HG02852 (cell line): ENCODE results near the gene CHRM5.
"Not testable (repeated sequence)": the region's sequence is repeated elsewhere in the genome, so short reads cannot be mapped to it uniquely, and the experiment has no call there.

Experiments used
- ATAC-seq: cut with Tn5 transposase; IDR thresholded peaks from one replicate; pipeline ENCODE4 v1.9.1; 2021; ENCODE audit warnings: mild to moderate bottlenecking, moderate library complexity; ENCODE audit not compliant: unreplicated experiment

The CHRM5 gene

DNA sequence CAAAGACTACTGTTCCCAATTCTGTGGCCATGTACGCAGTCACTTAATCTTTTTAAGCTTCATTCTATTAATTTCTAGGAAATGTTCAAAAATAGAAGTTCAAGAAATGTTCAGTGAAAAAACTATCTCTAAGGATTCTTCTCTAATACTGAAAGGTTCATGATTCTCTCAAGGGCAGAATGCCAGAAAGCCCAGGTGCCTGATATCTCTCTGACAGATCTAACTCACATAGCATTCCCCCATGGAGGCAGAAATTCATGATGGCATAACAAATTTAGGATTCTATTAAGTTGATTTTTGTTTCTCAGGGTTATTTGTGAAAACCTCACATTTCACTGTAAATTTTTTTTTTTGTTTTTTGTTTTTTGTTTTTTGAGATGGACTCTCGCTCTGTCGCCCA is 17.5 kb downstream of the CHRM5 start:
- no peak for ATAC-seq

GRCh38 chr15:33987444-33987843 is 19.1 kb downstream of the CHRM5 start:
- ATAC-seq, result no peak

DNA sequence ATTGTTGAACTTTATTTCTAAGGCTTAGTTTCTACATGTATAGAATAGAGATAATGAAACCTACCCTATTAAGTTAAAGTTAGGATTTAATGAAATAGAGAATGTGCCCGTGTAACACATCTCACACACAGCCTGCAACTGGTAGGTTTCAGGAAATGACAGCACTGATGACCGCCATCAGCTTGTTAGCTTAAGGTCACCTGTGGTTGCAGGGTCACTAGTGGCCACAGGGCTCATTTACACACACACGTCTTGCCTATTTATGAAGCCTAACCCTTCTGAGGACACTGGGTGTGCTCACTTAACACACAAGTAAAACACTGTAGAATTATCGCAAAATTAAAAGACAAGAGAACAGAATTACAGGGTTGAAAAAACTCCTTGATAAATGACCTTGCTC is 20.1 kb downstream of the CHRM5 start:
- ATAC-seq, result no peak

GRCh38 chr15:33994005-33994615 is 25.8 kb downstream of the CHRM5 start:
- ATAC-seq, result no peak

DNA sequence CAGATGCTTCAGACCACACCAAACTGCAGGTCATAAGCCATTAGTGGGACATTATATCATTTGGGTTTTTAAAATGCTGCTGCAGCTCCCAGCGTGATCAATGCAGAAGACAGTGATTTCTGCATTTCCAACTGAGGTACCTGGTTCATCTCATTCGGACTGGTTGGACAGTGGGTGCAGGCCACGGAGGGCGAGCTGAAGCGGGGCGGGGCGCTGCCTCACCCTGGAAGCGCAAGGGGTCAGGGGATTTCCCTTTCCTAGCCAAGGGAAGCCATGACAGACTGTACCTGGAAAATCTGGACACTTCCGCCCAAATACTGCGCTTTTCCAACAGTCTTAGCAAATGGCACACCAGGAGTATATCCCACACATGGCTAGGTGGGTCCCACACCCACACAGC is 27.4 kb downstream of the CHRM5 start:
- not testable (repeated sequence) for ATAC-seq

DNA sequence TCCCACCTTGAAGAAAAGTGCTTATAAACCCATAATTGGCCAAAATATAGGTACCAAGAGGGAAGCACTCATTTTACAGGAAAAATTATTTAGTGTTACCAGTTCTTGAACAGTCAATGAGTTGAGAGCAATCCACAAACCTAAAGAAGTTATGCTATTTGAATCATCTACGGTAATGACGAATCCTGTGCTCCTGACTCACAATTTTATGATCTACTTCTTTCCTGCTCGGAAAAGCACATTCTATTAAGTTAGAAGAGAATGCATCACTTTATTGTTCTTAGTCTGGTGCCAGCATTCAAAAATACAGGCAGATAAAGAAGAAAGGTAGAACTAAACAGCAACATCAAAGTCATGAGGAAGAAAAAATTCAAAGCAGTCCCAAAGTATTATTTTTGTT is 33.2 kb downstream of the CHRM5 start:
- no peak for ATAC-seq

DNA sequence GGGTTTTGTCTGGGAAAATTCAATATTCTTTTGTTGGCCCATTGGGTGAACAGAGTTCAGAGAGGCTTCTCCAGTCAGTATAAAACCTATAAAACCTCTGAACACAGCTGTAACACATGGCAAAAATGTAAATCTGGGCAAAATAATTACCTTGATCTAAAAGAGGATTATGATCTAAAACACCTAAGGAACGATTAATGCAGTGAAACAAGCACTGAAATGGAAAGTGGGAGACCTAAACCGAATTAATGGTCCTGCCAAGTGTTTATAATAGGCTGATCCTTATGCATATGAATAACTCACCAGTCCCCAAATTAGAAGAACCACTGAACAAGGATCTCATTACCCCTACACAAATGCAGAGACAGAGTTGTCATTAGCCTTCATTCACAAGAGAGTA is 38.1 kb downstream of the CHRM5 start:
- no peak for ATAC-seq

DNA sequence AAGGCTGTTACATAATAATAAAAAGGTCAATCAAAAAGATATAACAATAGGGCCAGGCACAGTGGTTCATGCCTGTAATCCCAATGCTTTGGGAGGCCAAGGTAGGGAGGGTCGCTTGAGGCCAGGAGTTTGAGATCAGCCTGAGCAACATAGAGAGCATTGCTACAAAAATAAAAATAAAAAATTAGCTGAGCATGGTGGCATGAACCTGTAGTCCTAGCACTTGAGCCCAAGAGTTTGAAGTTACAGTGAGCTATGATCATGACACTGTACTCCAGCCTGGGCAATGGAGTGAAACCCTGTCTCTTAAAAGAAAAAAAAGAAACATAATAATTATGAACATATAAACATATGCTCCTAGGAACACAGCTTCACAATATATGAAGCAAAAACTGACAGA is 41.4 kb downstream of the CHRM5 start:
- no peak for ATAC-seq

DNA sequence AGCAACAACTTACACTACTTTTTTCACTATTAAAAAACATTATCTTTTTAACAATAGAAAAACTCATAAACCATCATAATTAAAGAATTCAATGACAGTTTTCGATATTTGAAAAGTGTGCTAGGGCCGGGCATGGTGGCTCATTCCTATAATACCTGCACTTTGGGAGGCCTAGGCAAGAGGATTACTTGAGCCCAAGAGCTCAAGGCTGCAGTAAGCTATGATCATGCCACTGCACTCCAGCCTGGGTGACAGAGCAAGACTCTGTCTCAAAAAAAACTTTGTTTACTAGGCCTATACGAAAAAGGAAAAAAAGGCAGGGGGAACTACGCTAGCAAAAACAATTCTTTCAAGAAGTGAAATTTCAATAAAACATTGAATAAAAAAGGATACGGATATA is 42.6 kb downstream of the CHRM5 start:
- no peak for ATAC-seq

GRCh38 chr15:34011481-34011880 is 43.2 kb downstream of the CHRM5 start:
- no peak for ATAC-seq

DNA sequence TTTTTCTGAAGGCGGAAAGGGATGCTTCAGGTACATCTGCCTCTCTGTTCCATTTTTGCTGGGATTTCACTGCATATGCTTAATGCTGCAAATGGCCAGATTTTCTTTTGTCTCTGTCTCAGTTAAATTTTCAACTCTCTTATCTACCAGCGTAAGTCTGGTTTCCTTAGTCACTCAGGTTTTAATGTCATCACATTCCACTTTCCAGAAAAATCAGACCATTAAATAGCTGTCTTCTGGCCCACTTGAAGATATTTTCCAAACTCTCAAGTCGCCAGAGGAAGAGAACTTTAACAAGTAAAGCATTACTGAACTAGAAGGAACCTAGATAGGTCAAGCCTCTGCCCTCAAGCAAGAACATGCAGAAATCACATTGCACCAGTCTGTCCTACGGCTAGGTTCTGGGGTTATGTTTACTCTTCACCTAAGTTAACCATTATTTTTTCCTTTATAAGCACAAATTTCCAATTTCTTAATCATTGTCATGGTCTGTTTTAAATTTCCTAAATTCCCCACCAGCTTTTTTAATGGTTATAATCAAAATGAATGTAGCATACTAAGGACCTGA is 44.2 kb downstream of the CHRM5 start:
- no peak for ATAC-seq

- no peak for ATAC-seq
Measured at GRCh38 chr15:34013746-34014145, 45.4 kb downstream of the CHRM5 start.

DNA sequence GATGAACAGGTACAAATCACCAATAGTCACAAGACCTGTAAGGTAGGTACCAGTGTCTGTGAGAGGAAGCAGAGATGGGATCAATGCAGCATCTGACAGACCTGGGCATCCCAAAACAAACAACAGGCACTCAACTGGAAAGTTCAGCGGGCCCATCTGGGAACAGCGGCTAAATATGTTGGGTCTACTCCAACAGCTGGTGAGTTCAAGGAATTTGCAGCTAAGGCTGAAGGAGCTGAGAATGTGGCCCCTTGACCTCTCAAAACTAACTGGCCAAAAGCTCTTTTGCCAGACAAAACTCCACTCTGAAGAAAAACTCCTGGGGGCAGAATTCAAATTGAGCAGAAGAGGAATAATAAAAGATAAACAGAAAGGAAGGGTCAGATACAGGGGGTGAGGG is 46.3 kb downstream of the CHRM5 start:
- no peak for ATAC-seq

GRCh38 chr15:34018021-34018645 is 49.8 kb downstream of the CHRM5 start:
- no peak for ATAC-seq

DNA sequence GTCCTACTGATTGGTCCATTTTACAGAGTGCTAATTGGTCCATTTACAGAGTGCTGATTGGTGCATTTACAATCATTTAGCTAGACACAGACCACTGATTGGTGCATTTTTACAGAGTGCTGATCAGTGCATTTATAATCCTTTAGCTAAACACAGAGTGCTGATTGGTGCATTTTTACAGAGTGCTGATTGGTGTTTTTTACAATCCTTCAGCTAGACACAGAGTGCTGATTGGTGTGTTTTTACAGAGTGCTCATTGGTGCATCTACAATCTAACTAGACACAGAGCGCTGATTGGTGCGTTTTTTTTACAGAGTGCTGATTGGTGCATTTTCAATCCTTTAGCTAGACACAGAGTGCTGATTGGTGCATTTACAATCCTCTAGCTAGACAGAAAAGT is 50.4 kb downstream of the CHRM5 start:
- ATAC-seq, result not testable (repeated sequence)

DNA sequence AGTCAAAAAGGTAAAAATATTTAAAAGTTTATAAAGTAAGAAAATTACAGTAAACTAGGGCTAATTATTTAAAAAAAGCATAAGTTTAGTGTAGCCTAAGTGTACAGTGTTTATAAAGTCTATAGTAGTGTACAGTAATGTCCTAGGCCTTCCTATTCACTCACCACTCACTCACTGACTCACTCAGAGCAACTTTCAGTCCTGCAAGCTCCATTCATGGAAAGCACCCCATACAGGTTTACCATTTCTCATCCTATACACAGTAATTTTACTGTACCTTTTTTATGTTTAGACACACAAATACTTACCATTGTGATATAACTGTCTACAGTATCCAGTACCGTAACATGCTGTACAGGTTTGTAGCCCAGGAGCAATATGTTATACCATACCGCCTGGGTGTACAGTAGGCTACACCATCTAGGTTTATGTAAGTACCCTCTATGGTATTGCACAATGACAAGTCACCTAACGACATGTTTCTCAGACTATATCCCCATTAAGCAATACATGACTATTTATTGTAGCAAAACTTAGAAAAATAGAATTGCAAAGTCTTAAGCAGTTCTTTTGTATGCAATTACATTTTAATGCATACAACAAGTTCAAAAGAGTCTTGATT is 51.2 kb downstream of the CHRM5 start:
- ATAC-seq, result no peak

DNA sequence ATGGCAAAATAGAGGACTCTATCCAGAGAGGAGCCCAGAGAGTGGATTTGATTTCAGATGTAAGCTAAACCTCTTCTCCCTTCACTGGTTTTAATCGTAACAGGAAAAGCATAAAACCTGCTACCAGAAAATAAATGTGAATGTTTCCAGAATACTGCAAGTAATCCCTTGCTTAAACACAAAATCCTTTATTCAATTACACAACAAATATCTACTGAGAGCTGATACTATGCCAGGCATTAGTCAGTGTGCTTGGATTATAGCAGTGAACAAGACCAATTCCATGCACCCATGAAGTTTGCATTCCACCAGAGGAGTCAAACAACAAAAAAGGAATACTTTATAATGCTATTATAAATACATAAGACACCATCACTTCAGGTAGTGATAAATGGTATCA is 55.6 kb downstream of the CHRM5 start:
- ATAC-seq, result no peak

GRCh38 chr15:34025252-34025651 is 57.0 kb downstream of the CHRM5 start:
- no peak for ATAC-seq

- no peak for ATAC-seq
Measured at GRCh38 chr15:34027606-34028005, 59.3 kb downstream of the CHRM5 start.

DNA sequence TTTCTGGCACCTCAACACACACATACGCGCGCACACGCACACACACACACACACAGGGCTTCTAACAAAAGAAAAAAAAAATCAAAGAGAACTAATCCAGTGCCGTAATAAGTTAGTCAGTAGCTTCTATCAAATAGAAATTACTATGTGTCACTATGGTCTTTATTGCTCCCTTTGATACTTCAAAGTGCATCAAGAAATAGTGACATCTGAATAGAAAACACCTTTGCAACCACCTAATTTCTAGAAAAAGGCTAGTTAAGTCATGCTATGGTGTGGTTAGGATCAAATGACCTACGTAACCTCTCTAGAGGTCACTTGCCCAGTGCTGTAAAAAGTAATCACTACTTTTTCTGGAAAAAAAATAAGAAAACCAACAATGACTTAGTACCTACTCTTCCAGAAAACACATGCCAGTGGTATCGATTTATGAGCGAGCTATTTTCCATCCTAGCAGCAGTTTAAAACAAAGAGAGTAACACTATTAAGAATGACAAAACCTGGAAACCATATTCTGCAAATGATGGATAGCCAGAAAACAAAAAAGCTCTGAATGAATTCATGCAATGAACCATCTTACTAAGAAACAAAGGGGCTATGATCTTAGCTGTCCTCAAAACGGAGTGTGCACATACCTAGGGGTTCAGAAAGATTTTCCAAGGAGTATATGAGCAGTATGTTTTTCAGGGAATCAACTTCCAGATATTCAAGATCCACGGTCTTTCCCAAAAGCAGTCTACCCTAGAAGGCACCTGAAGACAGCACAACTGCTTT is 63.9 kb downstream of the CHRM5 start:
- no peak for ATAC-seq

DNA sequence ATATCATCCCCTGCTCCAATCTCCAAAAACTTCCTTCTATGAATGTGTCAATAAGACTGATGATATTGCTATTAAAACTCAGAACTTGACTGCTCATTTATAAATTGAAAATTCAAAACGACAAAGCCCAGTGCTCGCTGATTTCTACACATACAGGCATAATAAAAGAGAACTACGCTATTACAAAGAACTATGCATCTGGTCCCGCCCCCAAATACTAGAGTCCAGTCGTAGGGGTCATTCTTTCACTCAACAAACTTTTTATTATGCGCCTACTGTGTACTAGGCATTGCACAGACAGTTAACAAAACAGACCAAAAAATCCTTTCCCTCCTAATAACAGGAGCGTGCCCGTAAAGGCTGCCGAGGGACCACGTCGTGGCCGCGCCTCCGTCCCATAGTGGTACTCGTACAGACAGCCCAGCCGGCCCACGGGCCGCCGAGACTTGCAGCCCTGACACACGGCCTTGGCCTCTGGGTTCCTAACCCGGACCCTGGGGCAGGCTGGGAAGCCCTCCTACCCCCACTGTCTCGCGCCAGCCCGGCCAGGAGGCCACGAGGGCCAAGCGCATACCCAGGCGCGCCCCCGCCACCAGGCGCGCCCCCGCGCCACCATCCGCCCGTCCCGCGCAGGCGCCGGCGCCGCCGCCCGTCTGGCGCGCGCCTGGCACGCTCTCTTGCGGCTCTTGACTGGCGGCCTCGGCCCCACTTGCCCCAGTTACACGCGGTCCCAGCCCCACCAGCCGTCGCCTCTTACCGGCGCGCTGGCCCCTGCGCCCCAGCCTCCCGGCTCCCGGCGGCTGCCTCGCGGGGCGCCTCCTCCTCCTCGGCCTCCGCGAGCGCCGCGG is 70.0 kb downstream of the CHRM5 start:
- peak; percentile 68 for ATAC-seq
